SIG-M5 treated with dmso at 0.1 percent for 504 hours (cell line): ENCODE data around the gene ARHGEF18.
A peak's percentile ranks its signal among the peaks of the same experiment; 100 is the strongest.
"Not testable (repeated sequence)": the region's sequence is repeated elsewhere in the genome, so short reads cannot be mapped to it uniquely, and the experiment has no call there.

ENCODE experiments used
- DNase-seq: peaks from one replicate; lab custom pipeline; 2025; ENCODE audit not compliant: unreplicated experiment; lab: John Stamatoyannopoulos, UW

The ARHGEF18 gene

DNA sequence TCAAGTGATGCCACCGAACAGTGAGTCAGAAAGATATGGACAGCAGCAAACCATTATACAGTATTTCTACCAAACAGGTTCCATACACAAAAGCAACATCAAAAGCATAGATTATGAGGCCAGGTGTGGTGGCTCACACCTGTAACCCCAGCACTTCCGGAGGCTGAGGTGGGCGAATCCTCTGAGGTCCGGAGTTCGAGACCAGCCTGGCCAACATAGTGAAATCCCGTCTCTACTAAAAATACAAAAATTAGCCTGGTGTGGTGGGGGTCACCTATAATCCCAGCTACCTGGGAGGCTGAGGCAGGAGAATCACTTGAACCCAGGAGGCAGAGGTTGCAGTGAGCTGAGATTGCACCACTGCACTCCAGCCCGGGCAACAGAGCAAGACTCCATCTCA, 1.7 kb upstream of the ARHGEF18 start:
- DNase-seq: not testable (repeated sequence)

DNA sequence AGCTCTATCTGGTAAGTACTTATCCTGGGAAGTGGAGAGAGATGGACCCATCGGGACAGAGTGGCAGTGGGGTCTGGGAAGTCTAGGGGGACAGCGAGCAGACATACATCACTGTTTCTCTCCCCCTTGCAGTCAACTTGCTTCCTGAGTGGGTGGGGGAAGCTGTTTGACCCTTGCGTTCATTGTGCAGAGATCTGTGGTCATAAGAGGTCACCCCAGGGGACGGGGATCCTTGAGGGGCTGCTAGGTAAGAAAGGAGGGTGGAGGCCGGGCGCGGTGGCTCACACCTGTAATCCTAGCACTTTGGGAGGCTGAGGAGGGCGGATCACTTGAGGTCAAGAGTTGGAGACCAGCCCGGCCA, 474 bp downstream of the ARHGEF18 start:
- peak; percentile 69 for DNase-seq

DNA sequence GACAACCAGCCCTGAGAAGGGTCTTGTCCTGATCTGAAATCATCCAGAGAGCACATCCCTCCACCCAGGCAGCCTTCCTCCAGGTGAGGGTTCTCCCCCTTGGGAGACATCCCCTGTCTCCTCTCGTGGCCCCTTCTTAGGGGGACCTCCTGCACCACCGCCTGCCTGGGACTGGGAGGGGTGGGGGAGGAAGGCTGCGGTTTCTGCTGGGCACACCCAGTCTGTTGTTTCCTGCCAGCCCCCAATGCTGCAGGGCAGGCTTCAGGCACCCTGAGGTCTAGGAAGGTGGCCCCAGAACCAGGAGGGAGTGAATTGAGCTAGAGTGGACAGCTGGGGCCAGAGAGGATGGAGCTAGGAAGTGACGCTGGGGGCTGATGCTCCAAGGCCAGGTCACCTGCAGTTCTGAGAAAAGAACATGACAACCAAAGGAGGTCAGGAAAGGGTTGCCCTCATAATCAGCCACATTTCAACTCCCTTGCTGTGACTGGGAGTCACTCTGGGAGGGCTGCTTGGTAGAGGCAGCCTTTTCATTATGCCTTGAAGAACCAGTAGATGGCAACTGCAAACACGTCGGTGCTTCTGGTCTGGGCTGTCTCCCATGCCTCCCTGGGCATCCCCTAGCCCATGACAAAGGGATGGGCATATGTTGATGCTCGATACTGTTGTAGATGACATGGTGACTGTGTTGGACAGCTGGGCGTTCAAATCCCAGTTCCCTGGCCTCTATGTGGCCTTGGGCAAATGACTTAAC, 1.4 kb downstream of the ARHGEF18 start:
- peak; percentile 77 for DNase-seq

GRCh38 chr19:7351861-7352260, 3.1 kb downstream of the ARHGEF18 start:
- no peak for DNase-seq

DNA sequence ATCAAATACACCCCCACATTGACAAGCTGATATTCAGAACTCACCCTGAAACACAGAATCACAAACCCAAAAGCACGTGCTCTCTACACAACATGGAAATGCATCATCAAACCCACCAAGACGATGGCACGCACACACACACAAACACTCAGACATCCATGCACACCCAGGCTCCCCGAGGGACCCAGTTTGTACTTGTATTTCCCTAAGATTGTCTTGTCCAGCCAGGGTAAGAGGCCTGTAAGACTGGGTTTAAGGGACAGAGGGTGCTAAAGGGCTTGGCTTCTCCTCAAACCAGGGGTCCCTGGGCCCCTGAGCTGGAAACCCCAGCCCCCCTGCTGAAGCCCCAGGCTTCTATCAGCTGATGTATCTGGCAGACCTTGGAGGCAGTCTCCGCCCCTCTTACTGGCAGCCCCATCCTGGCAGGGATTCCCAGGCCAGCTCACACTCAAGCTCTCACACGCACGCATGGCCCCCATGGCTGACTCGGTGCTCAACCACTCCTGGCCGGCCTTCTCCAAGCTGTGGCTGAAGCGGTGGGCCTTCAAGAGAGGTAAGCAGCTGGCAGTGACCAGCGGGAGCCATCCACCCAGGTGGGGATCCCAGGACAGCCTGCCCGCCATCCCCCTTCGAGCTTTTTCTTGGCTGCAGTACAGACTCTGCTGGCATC, 6.5 kb downstream of the ARHGEF18 start:
- DNase-seq: no peak

DNA sequence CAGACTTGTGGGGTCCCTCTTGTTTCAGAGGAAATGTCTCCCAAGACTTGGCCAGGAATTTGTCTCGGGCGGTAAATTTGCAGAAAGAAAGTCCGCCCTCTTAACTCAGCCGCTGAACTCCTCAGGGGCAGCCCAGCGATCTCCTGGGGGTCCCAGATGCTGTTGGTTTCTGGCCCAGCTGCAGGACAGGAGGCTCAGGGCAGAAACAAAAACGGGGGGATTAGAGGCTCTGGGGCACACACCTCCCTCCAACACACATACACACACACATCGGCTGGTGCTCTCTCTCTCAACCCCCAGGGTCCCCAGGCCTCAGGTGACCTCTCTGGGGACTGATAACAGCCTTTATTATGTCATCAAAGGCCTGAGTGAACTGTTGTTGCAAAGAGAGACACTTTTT, 7.1 kb downstream of the ARHGEF18 start:
- DNase-seq: no peak

GRCh38 chr19:7356899-7357627, 8.3 kb downstream of the ARHGEF18 start:
- DNase-seq: no peak

DNA sequence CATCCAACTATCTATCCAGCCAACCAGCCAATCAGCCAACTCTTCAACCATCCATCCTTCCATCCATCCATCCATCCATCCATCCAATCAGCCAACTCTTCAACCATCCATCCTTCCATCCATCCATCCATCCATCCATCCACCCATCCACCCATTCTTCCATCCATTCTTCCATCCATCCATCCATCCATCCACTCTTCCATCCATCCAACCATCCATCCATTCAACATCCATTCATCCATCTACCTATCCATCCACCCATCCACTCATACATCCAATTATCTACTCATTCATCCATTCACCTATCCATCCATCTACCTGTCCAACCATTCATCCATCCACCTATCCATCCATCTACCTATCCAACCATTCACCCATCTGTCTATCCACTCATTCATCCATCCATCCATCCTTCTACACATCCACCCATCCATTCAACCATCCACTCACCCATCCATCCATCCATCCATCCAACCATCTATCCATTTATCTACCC, 9.4 kb downstream of the ARHGEF18 start:
- DNase-seq: no peak

GRCh38 chr19:7360393-7360984, 11.8 kb downstream of the ARHGEF18 start:
- DNase-seq: peak; percentile 4

- no peak for DNase-seq
Measured at GRCh38 chr19:7363225-7363624, 14.5 kb downstream of the ARHGEF18 start.

DNA sequence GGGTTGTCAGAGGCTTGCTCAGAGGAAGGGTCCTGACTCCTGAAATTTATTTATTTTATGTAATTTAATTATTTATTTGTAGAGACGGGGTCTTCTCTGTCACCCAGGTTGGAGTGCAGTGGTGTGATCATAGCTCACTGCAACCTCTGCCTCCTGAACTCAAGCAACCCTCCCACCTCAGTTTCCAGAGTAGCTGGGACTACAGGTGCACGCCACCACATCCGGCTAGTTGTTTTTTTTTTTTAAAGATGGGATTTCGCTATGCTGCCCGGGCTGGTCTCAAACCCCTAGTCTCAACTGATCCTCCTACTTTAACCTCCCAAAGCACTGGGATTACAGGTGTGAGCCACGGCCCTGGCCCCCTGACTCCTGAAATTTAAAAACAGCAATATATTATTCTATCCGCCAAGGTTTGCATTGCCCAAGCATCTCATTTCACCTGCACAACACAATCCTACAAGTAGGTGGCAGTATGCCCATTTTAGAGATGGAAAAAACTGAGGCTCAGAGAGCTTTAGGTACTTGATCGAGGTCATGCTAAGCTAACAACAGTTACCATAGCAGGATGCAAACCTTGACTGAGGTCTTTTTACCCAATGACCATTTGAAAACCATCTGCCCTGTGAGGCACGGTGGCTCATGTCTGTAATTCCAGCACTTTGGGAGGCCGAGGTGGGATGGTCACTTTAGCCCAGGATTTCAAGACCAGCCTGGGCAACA, 18.1 kb downstream of the ARHGEF18 start:
- DNase-seq: peak; percentile 35

GRCh38 chr19:7368456-7368855, 19.7 kb downstream of the ARHGEF18 start:
- DNase-seq: no peak

DNA sequence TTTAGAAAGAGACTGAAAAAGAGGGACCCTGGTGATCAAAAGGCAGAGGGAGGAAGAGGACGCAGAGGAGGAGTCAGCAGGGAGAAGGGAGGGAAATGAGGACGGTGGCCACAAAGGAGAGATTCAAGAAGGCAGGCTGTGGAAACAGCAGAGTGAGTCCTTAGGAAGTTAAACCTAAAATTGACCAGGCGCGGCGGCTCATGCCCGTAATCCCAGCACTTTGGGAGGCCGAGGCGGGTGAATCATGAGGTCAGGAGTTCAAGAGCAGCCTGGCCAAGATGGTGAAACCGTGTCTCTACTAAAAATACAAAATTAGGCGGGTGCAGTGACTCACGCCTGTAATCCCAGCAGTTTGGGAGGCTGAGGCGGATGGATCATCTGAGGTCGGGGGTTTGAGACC, 20.1 kb downstream of the ARHGEF18 start:
- DNase-seq: peak; percentile 49

DNA sequence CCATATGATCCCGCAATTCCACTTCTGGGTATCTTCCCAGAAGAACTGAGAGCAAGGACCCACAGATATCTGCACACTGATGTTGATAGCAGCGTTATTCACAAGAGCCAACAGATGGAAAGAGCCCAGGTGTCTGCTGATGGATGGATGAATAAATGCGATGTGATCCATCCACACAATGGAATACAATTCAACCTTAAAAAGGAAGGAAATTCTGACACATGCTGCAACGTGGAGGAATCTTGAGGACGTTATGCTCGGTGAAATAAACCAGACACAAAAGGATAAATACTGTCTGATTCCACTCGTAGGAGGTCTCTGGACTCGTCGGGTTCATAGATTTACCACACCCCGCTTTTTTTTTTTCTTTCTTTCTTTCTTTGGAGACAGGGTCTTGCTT, 21.8 kb downstream of the ARHGEF18 start:
- DNase-seq: no peak

GRCh38 chr19:7371001-7371400, 22.3 kb downstream of the ARHGEF18 start:
- no peak for DNase-seq

DNA sequence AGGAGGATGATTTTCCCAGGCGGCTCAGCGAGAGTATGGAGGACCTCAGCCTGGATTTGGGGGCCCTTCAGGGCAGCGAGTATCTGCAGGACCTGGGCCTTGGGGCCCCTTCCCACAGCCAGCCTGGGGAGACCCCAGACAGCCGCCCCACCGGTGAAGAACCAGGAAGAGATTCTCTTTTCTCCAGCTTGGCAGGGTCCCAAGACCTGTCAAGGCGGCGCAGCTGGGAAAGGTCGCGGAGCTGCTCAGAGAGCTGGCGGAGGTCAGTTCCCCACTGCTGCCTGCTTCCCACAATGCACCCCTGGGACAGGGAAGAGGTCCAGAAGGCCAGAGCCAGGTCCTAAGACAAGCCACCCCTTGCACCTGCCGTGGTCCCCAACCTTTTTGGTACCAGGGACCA, 24.1 kb downstream of the ARHGEF18 start:
- no peak for DNase-seq

DNA sequence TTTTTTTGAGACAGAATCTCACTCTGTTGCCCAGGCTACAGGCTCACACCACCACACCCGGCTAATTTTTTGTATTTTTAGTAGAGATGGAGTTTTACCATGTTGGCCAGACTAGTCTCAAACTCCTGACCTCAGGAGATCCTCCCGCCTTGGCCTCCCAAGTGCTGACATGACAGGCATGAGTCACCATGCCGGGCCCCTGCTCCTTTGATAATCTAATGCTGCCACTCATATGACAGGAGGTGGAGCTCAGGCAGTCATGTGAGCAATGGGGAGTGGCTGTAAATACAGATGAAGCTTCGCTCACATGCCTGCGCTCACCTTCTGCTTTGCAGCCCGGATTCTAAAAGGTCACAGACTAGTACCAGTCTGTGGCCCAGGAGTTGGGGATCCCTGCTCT, 25.1 kb downstream of the ARHGEF18 start:
- no peak for DNase-seq

- DNase-seq: no peak
Measured at GRCh38 chr19:7376151-7376852, 27.6 kb downstream of the ARHGEF18 start.

GRCh38 chr19:7377196-7377595, 28.5 kb downstream of the ARHGEF18 start:
- DNase-seq: no peak

GRCh38 chr19:7381073-7381390, 32.3 kb downstream of the ARHGEF18 start:
- DNase-seq: no peak
